Keratinocyte (primary cell): ENCODE measurements around the gene PDS5B.

ENCODE experiments used
- EZH2 ChIP-seq: IDR thresholded peaks from one replicate; pipeline ENCODE4 v1.6.1; 2012; ENCODE audit warnings: inconsistent platforms, mild to moderate bottlenecking, low read length, moderate library complexity
- TF ChIP-seq, protein P1 (sequence below), 3 experiments: IDR thresholded peaks in 1 of 3; conservative IDR thresholded peaks in 1 of 3; optimal IDR thresholded peaks in 1 of 3; 2 replicates in 2 of 3; 3 replicates in 1 of 3; pipeline versions ENCODE3 to v1.5.1; 2011; ENCODE audit warnings: low read length in 3 of 3, mild to moderate bottlenecking in 3 of 3, moderate library complexity in 2 of 3, control low read depth in 1 of 3, inconsistent platforms in 1 of 3; ENCODE audit not compliant: insufficient read depth in 2 of 3; ENCODE audit errors: extremely low read depth in 1 of 3

DNA sequence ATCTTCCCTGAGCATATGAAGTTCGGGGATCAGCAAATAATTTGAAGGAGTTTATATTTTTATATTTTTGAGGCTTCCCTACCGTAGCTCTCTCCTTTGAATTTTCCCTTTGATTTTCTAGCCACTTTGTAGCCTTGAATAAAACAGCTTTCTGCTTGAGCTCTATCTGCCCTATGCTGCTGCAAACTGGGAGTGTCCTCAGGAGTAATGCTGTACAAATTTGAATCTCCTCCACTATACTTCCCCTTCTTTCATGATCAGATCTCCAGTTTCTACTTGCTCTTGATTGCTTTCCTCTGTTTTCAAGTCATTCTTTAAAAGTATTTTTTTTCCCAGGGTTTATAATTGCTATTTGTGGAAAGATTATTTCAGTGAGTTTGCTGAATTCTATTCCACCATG is 14.6 kb downstream of the PDS5B start:
- TF ChIP-seq, protein P1, sequence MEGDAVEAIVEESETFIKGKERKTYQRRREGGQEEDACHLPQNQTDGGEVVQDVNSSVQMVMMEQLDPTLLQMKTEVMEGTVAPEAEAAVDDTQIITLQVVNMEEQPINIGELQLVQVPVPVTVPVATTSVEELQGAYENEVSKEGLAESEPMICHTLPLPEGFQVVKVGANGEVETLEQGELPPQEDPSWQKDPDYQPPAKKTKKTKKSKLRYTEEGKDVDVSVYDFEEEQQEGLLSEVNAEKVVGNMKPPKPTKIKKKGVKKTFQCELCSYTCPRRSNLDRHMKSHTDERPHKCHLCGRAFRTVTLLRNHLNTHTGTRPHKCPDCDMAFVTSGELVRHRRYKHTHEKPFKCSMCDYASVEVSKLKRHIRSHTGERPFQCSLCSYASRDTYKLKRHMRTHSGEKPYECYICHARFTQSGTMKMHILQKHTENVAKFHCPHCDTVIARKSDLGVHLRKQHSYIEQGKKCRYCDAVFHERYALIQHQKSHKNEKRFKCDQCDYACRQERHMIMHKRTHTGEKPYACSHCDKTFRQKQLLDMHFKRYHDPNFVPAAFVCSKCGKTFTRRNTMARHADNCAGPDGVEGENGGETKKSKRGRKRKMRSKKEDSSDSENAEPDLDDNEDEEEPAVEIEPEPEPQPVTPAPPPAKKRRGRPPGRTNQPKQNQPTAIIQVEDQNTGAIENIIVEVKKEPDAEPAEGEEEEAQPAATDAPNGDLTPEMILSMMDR (optimal IDR thresholded peaks at IDR 0.05 in 1 of 3, IDR thresholded peaks at IDR 0.05 in 1 of 3, conservative IDR thresholded peaks at IDR 0.05 in 1 of 3; ENCODE audit: extremely low read depth in 1 of 3, insufficient read depth in 2 of 3, low read length in 3 of 3) = no peak
- TF ChIP-seq EZH2 = no peak
